Astrocyte (in vitro differentiated cells and primary cell): ENCODE data around the gene OR8D2. TPM values are rescaled to one million over a fixed set of nuclear protein-coding genes. Genes with fewer than 3 reads are reported as not detected.

Experiments
- DNase-seq: peaks from one replicate; pipeline ENCODE4 v3.0.0-alpha.2; 2010; ENCODE audit warnings: low read depth
- FAIRE-seq: peaks from 2 replicates; lab custom pipeline; 2011; peaks lifted over from hg19 to GRCh38; lab: Jason Lieb, UNC
- H2AFZ ChIP-seq: 2 replicates; pipeline ENCODE4 v1.6.0; 2012; ENCODE audit warnings: low read depth, low read length, inconsistent platforms
- H3K27ac ChIP-seq: 2 replicates; pipeline ENCODE4 v1.5.1; 2011; ENCODE audit warnings: low read depth, low read length, inconsistent platforms
- H3K27me3 ChIP-seq: 2 replicates; pipeline ENCODE4 v1.6.0; 2011; ENCODE audit warnings: low read length, inconsistent platforms; ENCODE audit not compliant: insufficient read depth
- H3K36me3 ChIP-seq: 2 replicates; pipeline ENCODE4 v1.5.1; 2011; ENCODE audit warnings: low read length, inconsistent platforms; ENCODE audit not compliant: insufficient read depth
- H3K4me1 ChIP-seq: 2 replicates; pipeline ENCODE4 v1.5.1; 2011; ENCODE audit warnings: low read length, inconsistent platforms; ENCODE audit not compliant: insufficient read depth
- H3K4me2 ChIP-seq: 2 replicates; pipeline ENCODE4 v1.6.0; 2012; ENCODE audit warnings: low read length, inconsistent platforms
- H3K4me3 ChIP-seq: 2 replicates; pipeline ENCODE4 v1.5.1; 2011; ENCODE audit warnings: low read depth, mild to moderate bottlenecking, low read length, inconsistent platforms; ENCODE audit not compliant: insufficient read depth
- H3K79me2 ChIP-seq: 2 replicates; pipeline ENCODE4 v1.6.0; 2012; ENCODE audit warnings: mild to moderate bottlenecking, low read length, inconsistent platforms; ENCODE audit not compliant: insufficient read depth
- H3K9ac ChIP-seq: 2 replicates; pipeline ENCODE4 v1.6.0; 2012; ENCODE audit warnings: mild to moderate bottlenecking, low read length, inconsistent platforms
- H3K9me3 ChIP-seq: 2 replicates; pipeline ENCODE4 v1.5.1; 2012; ENCODE audit warnings: low read depth, mild to moderate bottlenecking, low read length, inconsistent platforms; ENCODE audit not compliant: insufficient read depth
- H4K20me1 ChIP-seq: 2 replicates; pipeline ENCODE4 v1.6.0; 2012; ENCODE audit warnings: low read length, inconsistent platforms; ENCODE audit not compliant: insufficient read depth
- H3K27ac Mint-ChIP-seq: one replicate; pipeline ENCODE4 v1.8.0; 2021; ENCODE audit warnings: mild to moderate bottlenecking, mixed read lengths; ENCODE audit not compliant: unreplicated experiment
- H3K27me3 Mint-ChIP-seq: one replicate; pipeline ENCODE4 v1.8.0; 2021; ENCODE audit warnings: low read depth, mixed read lengths; ENCODE audit not compliant: unreplicated experiment
- H3K36me3 Mint-ChIP-seq: one replicate; pipeline ENCODE4 v1.8.0; 2021; ENCODE audit warnings: low read depth, mixed read lengths; ENCODE audit not compliant: unreplicated experiment
- H3K4me1 Mint-ChIP-seq: one replicate; pipeline ENCODE4 v1.8.0; 2021; ENCODE audit warnings: low read depth, mixed read lengths; ENCODE audit not compliant: unreplicated experiment
- H3K4me3 Mint-ChIP-seq: one replicate; pipeline ENCODE4 v1.8.0; 2021; ENCODE audit warnings: mild to moderate bottlenecking, moderate library complexity, mixed read lengths; ENCODE audit not compliant: unreplicated experiment
- H3K9me3 Mint-ChIP-seq: one replicate; pipeline ENCODE4 v1.8.0; 2021; ENCODE audit warnings: mild to moderate bottlenecking, mixed read lengths; ENCODE audit not compliant: unreplicated experiment
- CTCF ChIP-seq: IDR thresholded peaks from 2 replicates; pipeline ENCODE4 v1.5.1; 2011; ENCODE audit warnings: low read depth, mild to moderate bottlenecking, inconsistent platforms, low read length, moderate library complexity; ENCODE audit not compliant: insufficient read depth
- EZH2 ChIP-seq: IDR thresholded peaks from 2 replicates; pipeline ENCODE4 v1.6.1; 2012; ENCODE audit warnings: mild to moderate bottlenecking, low read length, inconsistent platforms; ENCODE audit not compliant: insufficient read depth
- total RNA-seq: library from RNA; stranded (reverse); gene quantifications from 2 replicates; pipeline ENCODE4 v1.2.1, GENCODE V29; 2021

Gene OR8D2
- total RNA-seq, 1 donor from 2014 or later, result not detected

GRCh38 chr11:124344346-124344745, 24.3 kb upstream of the OR8D2 start:
- Histone ChIP-seq H3K4me1 (no peaks in the 10 kb centered on the region), H3K9me3 (no peaks in the 10 kb centered on the region), H3K4me2 (no peak overlapping the region), H3K79me2 (no peaks in the 10 kb centered on the region), H2AFZ (no peak overlapping the region), H3K27ac (no peak overlapping the region), H4K20me1 (no peaks in the 10 kb centered on the region), H3K27me3 (no peaks in the 10 kb centered on the region), H3K9ac (no peak overlapping the region), H3K36me3 (no peaks in the 10 kb centered on the region), H3K4me3 (no peak overlapping the region)
- Mint-ChIP-seq H3K9me3 (peaks cover 2% of the 10 kb centered on the region), H3K27ac (no peak overlapping the region), H3K4me1 (no peaks in the 10 kb centered on the region), H3K27me3 (no peaks in the 10 kb centered on the region), H3K4me3 (no peak overlapping the region), H3K36me3 (no peaks in the 10 kb centered on the region)
- DNase-seq (no peak), FAIRE-seq (no peak)
- no peak for TF ChIP-seq CTCF
- no peak for TF ChIP-seq EZH2

DNA sequence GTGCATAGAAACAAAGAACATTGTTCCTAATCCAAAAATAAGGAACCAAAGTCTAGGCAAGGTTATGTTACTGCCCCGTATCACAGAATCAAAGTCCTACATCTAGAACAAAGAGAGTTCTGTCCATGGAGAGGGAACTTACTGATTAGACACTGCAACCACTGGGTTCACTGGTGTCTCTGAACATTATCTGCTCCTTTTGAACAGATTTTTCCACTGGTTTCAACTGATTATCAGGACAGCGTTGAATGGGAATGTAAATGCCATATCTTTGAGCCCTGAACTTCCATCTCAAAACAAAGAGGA, 20.1 kb upstream of the OR8D2 start:
- Mint-ChIP-seq H3K4me1 (no peaks in the 10 kb centered on the region), H3K27ac (no peak overlapping the region), H3K36me3 (no peaks in the 10 kb centered on the region), H3K27me3 (no peaks in the 10 kb centered on the region), H3K9me3 (no peaks in the 10 kb centered on the region), H3K4me3 (no peak overlapping the region)
- no peak for TF ChIP-seq CTCF
- TF ChIP-seq EZH2, result no peak
- no peak overlapping the region for H2AFZ ChIP-seq
- H3K4me2 ChIP-seq, result no peak overlapping the region
- no peak overlapping the region for H3K9ac ChIP-seq
- H3K9me3 ChIP-seq, result no peaks in the 10 kb centered on the region
- H3K4me3 ChIP-seq, result no peak overlapping the region
- no peaks in the 10 kb centered on the region for H3K27me3 ChIP-seq
- no peak overlapping the region for H3K27ac ChIP-seq
- H4K20me1 ChIP-seq, result no peaks in the 10 kb centered on the region
- DNase-seq (no peak), FAIRE-seq (no peak)
- no peaks in the 10 kb centered on the region for H3K79me2 ChIP-seq
- H3K36me3 ChIP-seq, result no peaks in the 10 kb centered on the region
- H3K4me1 ChIP-seq, result no peaks in the 10 kb centered on the region

GRCh38 chr11:124339396-124340141, 19.6 kb upstream of the OR8D2 start:
- no peak overlapping the region for H3K4me3 Mint-ChIP-seq
- Histone ChIP-seq H3K27me3 (no peaks in the 10 kb centered on the region), H3K9ac (no peak overlapping the region), H3K27ac (no peak overlapping the region), H3K4me2 (no peak overlapping the region), H3K4me1 (no peaks in the 10 kb centered on the region), H3K4me3 (no peak overlapping the region), H3K9me3 (no peaks in the 10 kb centered on the region), H3K36me3 (no peaks in the 10 kb centered on the region), H2AFZ (no peak overlapping the region), H4K20me1 (no peaks in the 10 kb centered on the region), H3K79me2 (no peaks in the 10 kb centered on the region)
- H3K27me3 Mint-ChIP-seq, result no peaks in the 10 kb centered on the region
- TF ChIP-seq EZH2, result no peak
- no peak for TF ChIP-seq CTCF
- DNase-seq (no peak), FAIRE-seq (no peak)
- no peaks in the 10 kb centered on the region for H3K4me1 Mint-ChIP-seq
- no peaks in the 10 kb centered on the region for H3K9me3 Mint-ChIP-seq
- no peak overlapping the region for H3K27ac Mint-ChIP-seq
- H3K36me3 Mint-ChIP-seq, result no peaks in the 10 kb centered on the region
